Right ventricle myocardium inferior (tissue), 1 donor: ENCODE measurements around the gene SUN2. TPM values are rescaled to one million over a fixed set of nuclear protein-coding genes. Genes with fewer than 3 reads are reported as not detected.

Source experiments
- ATAC-seq: fragments of 200-7000 bp; cut with Tn5 transposase; one replicate; pipeline ENCODE4 v1.9.1; 2020; ENCODE audit warnings: mild to moderate bottlenecking, moderate library complexity
- DNase-seq: peaks from one replicate; pipeline ENCODE4 v3.0.0; 2021; ENCODE audit errors: missing footprints
- intact Hi-C: fragments of 100-400 bp; cut with DNase I; formaldehyde crosslinking; loops from one replicate; pipeline ENCODE4 v1.11.0; 2022
- total RNA-seq: library from RNA; stranded (reverse); fragmentation: NEBNext Ultra II Directional; extraction: Animal tissue kit (Norgen Biotek cat#: 25700); gene quantifications from one replicate; pipeline ENCODE4 v1.2.1, GENCODE V29; 2021
- donor health status: DM: no; HTN: yes; CAD: no; lungs with severe emphysema.

The SUN2 gene
- total RNA-seq, 1 donor from 2014 or later, result 126 TPM

DNA sequence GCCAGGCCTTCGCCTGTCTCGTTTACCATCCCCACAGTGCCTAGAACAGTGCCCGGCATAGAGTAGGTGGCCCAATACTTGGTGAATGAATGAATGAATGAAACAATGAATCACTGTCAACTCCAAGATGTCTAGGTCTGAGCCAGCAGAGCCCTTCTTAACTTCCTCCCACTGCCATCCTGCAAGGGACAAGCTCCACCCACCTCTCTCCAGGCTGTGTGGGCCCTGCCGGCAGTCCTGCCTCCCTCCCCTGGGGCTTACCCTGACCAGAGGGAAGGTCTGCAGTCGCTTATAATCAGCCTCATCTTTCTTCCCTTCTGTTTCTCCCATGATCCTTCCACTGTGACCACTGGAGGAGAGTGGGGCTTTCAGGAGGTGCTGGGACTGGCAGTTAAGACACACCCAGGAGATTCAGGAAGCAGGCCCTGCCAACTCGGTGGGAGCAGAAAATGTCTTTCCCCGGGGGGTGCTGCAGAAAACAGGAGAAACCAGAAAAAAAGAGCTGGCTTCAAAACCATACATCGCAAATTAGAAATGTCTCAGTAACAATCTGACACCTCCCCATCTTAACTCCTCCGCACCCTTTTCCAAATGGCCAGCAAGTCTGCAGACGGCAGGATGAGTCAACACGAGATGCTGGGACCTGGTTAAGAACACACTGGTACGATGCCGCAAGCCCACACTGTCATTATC lies 26.8 kb upstream of the SUN2 start:
- intact Hi-C loops, result no loop called here
- DNase-seq, result no peak

DNA sequence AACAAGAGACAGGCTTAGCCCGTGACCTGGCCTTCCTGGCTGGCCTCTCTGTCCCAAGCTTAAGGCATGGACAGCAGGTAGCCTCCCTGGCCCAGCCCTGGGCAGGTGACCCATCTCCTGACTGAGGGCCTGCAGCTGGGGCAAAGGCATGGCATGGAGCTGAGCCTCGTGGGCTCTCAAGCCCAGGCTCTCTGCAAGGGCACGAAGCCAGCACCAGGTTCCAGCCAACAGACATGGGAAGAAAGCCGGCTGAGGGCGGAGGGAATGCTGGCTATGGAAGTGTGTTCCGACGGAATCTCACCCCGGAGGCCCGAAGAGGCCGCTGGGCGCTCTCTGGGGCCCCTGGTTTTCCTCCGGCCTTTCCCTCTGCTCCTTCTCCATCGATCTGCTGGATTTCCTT lies 25.2 kb upstream of the SUN2 start:
- intact Hi-C loops, result no loop called here
- ATAC-seq, result peak; percentile 63
- DNase-seq, result peak; percentile 82

More for the DNA sequence above, 26.8 kb upstream of the SUN2 start:
- no peak for ATAC-seq

DNA sequence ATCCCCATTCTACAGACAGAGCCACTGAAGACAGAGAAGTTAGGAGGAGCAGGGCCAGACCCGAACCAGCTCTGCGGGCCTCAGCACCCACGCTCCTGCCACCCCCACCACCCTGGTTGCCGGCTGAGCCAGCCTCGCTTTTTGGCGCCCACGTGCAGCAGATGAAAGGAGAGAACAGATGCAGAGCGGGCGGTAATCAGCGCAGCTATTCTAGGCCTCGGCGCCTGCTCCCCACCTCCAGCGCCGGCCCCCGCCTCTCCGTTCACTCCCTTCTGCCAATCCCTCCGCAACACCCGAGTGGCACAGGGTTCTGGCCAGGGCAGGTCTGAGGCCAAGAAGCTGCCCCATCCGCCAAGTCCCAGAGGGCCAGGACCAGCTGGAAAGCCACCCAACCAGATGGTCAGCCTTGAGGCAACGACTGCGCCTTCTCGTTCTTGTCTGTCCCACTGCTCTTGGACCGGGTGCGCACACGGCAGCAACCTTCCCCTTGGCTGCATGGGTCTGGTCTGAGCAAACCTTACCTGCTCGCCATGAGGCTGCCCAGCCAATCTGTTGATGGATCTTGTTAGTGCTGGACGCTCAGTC lies 21.4 kb upstream of the SUN2 start:
- intact Hi-C loops, result no loop called here
- DNase-seq (no peak), ATAC-seq (no peak)

DNA sequence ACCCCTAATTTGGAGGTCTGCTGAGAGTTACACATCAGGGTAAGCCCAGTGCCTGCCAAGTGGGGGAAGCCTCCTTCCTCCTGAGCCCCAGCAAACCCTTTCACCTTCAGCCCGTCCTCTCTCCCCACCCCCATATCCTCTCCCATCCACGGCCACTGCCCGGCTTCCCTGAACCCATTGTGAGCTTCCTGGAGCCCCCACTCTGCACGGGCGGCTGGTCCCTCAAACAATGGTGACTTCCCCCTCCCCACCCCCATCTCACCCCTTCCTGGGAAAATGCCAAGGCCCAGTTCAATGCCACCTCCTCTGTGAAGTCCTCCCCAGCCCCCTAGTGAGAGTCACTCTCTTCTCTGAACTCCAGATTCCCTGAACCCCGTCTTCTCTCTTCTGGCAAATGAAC lies 20.3 kb upstream of the SUN2 start:
- ATAC-seq (no peak), DNase-seq (no peak)
- intact Hi-C loops, result no loop called here

DNA sequence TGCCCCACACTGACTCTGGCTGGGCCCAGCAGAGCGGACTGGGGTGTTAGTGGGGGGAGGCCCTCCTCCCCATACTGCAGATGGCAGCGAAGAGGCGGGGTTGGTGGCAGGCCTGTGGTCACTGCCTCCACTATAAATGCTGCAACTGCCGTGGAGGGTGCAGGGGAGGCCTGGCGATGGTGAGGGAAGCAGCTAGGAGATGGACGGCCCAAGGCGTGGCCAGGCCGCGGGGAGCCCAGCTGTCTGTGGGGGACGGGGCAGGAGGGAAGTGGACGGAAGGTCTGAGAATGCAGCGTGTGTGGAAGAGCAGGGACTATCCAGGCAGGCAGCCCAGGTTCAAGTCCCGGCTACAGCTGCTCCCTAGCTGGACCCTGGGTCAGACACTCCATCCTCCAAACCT lies 19.9 kb upstream of the SUN2 start:
- DNase-seq, result no peak
- intact Hi-C loops, result no loop called here
- ATAC-seq, result no peak

DNA sequence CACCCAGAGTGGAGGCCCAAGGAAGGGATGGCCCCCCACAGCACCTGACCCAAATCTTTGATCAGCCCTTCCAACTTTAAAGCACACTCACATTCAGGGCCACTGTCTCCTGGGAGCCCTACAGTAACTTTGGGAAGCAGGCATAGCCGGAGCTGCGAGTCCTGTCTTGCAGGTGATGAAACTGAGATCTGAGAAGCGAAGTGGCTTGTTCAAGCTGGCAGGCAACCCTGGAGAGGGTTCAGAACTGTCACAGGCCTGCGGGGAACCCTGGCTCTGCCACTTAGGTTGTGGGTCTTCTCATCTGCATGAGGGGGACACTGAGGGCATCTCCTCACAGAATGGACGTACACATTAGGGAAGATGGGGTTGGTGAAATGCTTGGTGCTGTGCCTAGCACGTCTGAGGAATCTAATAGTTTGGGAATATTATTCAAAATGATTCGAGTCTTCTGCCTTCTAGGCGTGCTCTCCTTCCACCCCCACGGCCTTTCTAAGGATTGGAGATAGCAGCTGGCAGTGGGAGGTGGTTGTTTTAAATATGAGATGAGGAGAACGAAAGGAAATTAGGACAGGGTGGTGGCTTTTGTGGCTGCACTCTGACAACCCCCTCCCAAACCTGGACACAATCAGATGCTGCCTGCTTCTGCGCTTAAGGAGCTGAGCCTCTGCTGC lies 18.8 kb upstream of the SUN2 start:
- intact Hi-C loops, result no loop called here
- ATAC-seq, result no peak
- DNase-seq, result no peak

DNA sequence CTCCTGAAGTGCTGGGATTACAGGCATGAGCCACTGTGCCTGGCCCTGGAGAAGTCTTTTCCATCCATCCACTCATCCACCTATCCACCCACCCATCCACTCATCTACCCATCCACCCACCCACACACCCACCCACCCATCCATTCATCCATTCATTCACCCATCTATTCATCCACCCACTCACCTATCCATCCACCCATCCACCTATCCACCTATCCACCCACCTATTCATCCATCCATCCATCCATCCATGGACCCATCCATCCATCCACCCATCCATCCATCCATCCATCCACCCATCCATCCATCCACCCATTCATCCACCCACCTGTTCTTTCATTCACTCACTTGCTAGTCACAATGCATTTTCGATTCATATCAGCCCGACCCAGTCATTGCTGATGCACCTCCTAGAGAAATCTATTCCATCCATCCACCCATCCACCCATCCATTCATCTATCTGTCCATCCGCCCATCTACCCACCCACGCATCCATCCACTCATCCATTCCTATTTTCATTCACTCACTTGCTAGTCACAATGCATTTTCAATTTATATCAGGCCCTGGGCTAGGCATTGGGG lies 17.7 kb upstream of the SUN2 start:
- intact Hi-C loops, result no loop called here
- no peak for ATAC-seq

DNA sequence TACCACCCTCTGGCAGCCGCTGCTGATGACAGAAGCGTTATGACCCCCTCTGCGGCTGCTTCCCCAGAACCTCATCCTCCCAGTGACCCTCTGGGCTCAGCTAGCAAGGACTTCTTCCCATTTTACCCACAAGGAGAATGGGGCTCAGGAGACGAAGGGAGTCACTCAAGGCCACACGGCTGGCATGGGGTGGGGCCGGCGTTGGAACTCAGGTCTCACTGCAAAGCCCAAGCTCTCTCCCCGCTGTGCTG lies 16.8 kb upstream of the SUN2 start:
- intact Hi-C loops, result no loop called here
- ATAC-seq (no peak), DNase-seq (peak; percentile 21)

More for the DNA sequence above, 17.7 kb upstream of the SUN2 start:
- DNase-seq, result no peak

DNA sequence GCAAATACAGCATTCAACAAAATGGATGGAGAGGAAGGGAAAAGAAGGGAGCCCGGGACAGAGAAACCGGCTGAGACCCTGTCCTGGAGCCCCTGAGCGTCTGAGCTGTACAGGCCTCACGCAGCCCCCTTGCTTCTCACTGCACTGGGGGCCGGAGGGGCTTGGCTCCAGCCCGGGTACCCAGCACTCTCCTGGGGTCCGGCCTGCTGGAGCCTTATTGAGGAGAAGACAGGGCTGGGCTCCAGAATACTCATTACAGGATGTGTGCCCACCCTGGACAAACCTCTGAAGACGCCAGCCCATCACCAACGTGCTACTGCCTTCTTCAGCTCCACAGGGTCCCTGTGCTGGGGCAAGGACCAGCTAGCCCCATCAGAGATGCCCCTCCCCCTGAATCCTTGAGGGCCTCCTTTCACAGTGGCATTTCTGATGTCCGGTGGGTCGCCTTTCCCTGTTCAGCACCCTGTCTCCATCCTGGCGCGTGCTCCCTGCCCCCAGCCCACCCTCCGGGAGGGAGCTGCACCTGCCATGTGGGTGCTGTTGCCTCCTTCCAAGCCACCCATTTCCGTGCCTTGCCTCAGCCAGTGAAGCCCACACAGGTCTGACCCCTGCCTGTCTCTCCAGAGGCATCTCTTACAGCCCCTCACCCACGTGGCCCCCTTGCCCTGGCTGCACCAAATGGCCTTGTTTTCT lies 14.6 kb upstream of the SUN2 start:
- ATAC-seq, result no peak
- intact Hi-C loops, result no loop called here

DNA sequence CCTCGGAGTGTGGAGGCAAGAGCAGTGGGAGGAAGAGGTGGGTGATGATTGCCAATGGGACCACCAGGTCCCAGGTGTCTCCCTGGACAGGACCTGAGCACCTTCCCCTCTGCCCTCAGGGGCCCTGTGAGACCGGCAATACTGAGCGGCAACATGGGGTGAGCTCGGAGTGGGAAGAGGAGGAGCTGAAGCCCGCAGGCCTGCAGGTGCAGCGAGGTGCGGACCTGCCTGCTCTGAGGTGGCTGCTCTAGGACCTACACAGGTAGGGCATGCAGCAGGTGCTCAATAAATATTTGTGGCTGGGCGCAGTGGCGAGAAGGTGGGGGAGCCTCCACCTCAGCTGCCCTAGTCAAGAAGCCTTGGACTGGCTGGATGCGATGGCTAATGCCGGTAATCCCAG lies 12.2 kb upstream of the SUN2 start:
- intact Hi-C loops, result loop anchor here (2.0 to 5.0 kb wide), 4 partner anchors 75 to 354 kb away; no protein-coding TSS in a partner anchor
- ATAC-seq (no peak), DNase-seq (no peak)

More for the DNA sequence above, 14.6 kb upstream of the SUN2 start:
- DNase-seq, result no peak

DNA sequence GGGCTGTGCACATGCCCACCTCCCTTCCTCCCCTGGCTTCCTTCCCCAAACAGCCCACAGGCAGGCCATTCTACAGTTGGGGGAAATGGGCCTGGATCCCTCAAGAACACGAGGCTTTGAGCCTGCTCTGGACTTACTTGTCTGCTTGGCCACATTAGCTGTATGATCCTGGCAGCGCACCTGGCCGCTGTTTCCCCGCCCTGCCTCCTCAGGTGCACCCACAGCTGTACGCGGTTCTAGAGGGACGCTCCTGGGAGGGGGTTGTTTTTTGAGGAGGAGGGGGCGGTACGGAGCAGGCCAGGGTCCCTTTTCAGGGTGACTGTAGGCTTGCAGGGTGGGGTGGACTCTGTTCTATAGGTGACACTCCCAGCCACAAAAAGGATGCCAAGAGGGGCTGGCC lies 11.5 kb upstream of the SUN2 start:
- intact Hi-C loops, result loop anchor here (5.0 kb wide), 2 partner anchors 100 to 355 kb away; no protein-coding TSS in a partner anchor
- ATAC-seq (no peak), DNase-seq (no peak)

DNA sequence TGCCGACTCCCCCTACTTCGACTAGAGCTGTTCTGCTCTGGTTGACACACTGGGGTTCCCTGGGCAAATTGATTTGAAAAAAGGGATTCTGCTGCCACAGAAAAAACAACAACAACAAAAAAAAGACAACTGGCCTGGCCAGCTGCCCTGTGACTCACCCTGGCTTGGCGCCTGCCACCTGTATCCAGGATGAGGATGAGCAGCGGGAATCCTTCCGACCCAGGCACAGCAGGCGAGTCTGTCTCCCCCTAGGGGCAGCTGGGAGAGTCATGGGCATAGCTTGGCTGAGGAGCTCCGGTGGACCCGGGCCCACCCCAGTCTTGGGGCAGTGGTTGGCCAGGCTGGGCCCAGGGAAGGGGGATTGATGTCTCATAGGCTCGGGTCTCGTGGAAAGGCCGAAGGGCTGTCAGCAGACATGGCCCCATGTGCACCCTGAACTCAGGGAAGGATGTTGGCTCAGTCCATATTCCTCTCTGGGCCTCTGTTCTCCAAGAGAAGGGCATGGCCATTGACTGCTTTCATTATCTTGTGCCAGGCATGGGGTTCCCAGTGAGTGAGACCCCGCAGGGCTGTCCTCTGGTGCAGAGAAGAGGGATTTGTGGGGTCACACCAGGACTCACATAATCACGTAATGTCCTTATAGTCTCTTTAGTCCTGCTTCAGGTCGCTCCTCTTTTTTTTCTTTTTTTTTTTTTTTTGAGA lies 10.4 kb upstream of the SUN2 start:
- intact Hi-C loops, result loop anchor here (5.0 kb wide), 2 partner anchors 101 to 356 kb away; no protein-coding TSS in a partner anchor

DNA sequence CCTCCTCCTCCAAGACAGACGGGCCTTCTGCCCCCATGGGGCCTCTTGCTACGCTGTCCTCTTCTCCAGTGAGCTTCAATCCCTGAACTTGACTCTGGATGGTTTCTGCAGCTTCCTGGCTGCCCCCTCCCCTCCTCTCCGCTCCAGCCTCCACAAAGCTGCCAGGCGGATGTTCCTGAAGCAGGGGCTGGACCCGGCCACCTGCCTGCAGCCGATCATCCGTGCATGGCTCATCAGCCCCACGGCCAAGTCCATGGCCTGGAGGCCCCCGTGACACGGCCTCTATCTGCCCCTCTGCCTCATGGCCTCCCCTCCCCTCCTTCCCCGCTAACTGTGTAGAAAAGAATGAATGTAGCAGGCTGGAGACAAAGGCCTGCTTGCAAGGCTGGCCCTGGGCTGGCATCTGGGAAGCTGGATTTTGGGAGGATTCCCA lies 6.8 kb upstream of the SUN2 start:
- intact Hi-C loops, result no loop called here
- DNase-seq (peak; percentile 33), ATAC-seq (no peak)

More for the DNA sequence above, 10.4 kb upstream of the SUN2 start:
- DNase-seq (peak; percentile 65), ATAC-seq (peak; percentile 45)

DNA sequence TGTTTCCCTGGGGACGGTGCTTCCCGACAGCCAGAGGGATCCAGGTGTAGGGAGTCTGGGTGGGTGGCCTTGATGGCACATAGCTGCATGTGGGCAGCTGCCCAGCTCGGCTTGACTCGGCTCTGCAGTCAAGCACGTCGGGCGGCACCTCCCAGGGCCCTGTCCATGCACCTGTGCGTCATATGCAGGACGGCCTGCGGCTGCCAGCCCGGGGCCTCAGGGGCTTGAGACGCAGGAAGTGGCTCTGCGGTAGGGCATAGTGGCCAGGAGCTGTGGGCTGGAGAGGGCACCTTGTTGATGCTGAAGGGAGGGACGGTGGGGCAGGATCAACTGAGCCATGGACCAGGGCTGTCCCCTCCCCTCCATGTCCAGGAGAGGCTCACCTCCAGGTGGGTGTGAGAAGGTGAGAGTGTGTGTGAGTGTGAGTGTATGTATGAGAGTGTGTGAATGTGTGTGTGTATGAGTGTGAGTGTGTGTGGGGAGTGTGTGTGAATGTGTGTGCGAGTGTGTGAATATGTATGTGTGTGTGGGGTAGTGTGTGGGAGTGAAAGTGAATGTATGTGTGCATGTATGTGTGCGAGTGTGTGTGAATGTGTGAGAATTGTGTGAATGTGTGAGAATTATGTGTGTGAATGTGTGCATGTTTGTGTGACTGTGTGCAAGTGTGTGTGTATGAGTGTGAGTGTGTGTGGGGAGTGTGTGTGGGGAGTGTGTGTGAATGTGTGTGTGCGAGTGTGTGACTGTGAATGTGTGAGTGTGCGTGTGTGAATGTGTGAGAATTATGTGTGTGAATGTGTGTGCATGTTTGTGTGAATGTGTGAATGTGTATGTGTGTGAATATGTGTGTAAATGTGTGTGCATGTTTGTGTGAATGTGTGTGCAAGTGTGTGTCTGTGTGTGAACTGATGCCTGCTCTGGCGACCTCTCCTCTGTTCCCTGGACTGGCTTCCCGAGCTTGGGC lies 5.7 kb upstream of the SUN2 start:
- peak; percentile 26 for DNase-seq
- intact Hi-C loops, result no loop called here

DNA sequence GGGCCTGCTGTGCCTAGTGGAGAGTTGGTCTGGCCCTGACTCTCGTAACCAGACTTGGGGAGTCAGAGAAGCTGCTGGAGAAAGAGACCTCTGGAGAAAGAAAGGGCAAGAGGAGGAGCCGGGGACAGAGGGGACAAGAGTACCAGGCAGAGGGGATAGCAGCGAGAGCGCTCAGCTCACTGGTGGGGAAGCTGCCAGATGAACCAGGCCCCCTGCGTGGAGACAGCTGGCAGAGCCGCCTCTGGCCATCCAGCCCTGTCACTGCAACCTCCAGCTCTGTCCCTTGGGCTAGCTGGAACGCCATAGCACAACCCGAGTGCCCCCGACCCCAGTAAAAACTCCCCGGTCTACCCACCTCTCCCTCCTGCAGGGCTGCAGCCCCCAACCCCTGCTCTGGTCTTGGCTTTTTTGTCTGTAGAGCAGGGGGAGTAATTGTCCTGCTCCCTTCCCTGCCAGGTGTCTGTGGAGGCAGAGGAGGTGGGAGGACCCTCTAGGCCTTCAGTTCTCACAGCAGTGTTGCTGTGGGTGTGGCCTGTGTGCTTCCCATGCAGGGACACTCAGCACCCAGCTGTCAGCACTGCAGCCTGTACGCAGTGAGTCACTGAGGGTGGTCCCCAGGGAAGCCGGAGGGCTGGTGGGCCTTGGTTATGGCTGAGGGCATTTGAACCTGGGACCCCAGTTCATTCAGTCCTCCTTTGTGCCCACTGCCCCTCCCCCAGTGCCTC lies 4.8 kb upstream of the SUN2 start:
- DNase-seq (no peak), ATAC-seq (no peak)
- intact Hi-C loops, result no loop called here

More for the DNA sequence above, 5.7 kb upstream of the SUN2 start:
- no peak for ATAC-seq

DNA sequence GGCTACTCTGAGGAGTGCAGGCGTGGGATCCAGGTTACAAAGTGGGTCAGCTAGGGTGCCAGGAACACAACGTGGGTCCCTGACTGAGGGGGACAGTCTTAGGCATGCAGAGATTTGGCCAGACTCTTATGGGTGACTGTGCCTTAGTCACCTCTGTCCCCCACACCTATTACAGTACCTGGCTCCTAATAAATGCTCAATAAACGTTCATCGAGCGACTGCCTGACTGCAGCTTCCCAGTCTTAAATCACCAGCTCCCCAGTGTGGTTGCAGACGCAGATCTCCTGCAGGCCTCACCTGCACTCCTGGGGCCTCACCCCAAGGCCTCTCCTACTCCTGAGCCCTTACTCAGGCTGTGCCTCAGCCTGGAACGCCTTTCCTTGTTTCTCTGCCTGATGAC lies 3.2 kb upstream of the SUN2 start:
- no peak for ATAC-seq
- no peak for DNase-seq
- intact Hi-C loops, result no loop called here
